Measurements from ENCODE around the gene GABRB2.
"Not testable (repeated sequence)": the region's sequence is repeated elsewhere in the genome, so short reads cannot be mapped to it uniquely, and the experiment has no call there.

The GABRB2 gene

GRCh38 chr5:161546470-161547301 lies at the start of gene GABRB2:
Gene GABRB2, minus strand, starts transcription at chr5:161546725. Its CDS starts 82 bp downstream, at chr5:161546643.
- DNase-seq (ENCODE audit: low spot score): peak; percentile 73

DNA sequence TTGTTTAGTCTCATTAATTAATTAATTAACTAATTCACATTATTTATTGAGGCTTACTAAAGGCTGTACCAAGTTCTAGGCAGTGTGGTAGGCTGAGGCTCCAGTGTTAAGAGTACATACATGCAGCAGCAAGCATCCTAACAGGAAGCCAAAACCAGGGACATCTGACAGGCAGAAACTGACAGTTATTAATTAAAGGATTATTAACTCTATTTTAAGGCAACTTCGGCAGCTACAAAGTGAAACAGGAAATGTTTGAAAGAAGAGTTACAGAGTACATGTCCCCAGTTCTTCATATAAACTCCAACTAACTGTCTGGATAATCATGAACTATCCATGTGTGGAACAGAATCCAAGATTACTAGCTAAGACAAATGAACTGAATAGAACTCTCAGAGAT lies 39.3 kb upstream of the GABRB2 start:
- no peak for DNase-seq (ENCODE audit: low spot score)

GRCh38 chr5:161580621-161581020 lies 34.1 kb upstream of the GABRB2 start:
- no peak for DNase-seq (ENCODE audit: low spot score)

GRCh38 chr5:161572914-161573313 lies 26.4 kb upstream of the GABRB2 start:
- no peak for DNase-seq (ENCODE audit: low spot score)

- DNase-seq (ENCODE audit: low spot score): no peak
Observed at GRCh38 chr5:161566081-161566480, 19.6 kb upstream of the GABRB2 start.

- no peak for DNase-seq (ENCODE audit: low spot score)
Observed at GRCh38 chr5:161562446-161562845, 15.9 kb upstream of the GABRB2 start.

- DNase-seq (ENCODE audit: low spot score): no peak
Observed at GRCh38 chr5:161549106-161549505, 2.6 kb upstream of the GABRB2 start.

- no peak for DNase-seq (ENCODE audit: low spot score)
Observed at GRCh38 chr5:161548487-161549094, 2.1 kb upstream of the GABRB2 start.

- no peak for DNase-seq (ENCODE audit: low spot score)
Observed at GRCh38 chr5:161547738-161548486, 1.4 kb upstream of the GABRB2 start.

GRCh38 chr5:161547406-161547737 lies 847 bp upstream of the GABRB2 start:
- no peak for DNase-seq (ENCODE audit: low spot score)

DNA sequence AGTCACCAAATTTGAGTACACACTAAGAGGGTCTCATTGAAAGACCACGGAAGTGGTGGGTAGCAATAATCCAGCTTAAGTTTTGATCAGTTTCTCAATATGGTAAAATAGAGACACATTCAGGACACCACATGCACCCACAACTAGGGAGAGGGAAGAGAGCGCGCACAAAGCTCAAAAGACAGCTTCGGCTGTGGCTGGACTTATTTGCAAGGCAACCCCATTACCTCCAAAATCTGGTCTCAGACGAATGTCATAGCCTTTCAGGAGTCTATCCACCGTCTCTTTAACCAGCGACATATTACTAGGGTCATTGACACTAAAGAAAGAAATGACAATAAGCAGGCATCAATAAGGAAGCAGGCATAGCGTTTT lies 443 bp downstream of the GABRB2 start:
- DNase-seq (ENCODE audit: low spot score): no peak

- DNase-seq (ENCODE audit: low spot score): no peak
Observed at GRCh38 chr5:161545344-161546094, 1.0 kb downstream of the GABRB2 start.

DNA sequence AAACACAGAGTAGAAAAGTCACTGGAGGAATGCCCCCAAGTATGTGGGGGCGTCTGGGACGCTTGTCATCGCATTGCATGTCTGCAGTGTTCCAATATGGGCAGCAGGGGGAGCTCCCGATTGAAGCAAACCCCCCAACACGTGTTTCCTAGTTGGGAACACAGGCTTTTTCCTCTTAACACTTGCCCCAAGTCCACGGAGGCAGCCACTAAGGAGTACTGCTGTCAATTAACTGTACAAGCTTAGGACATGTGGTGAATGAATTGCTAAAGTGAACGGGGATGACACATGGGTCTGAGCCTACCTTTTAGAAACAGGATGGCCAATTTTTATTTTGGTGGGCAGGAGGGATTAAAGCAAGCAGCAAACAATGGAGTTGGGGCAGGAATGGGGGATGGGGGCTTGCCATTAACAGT lies 2.2 kb downstream of the GABRB2 start:
- DNase-seq (ENCODE audit: low spot score): peak; percentile 53

- no peak for DNase-seq (ENCODE audit: low spot score)
Observed at GRCh38 chr5:161539016-161539415, 7.5 kb downstream of the GABRB2 start.

DNA sequence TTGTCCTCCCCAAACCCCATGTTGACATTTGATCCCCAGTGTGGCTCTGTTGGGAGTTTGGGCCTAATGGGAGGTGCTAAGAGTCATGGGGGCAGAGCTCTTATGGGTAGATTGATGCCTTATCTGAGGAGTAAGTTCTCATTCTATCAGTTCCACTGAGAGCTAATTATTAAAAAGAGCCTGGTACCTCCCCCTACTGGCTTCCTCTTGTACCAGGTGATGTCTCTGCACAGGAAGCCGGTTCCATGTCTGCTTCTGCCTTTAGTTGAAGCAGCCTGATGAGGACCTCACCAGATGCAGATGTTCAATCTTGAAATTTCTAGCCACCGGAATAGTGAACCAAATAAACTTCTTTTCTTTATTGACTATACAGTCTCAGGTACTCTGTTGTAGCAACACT lies 10.8 kb downstream of the GABRB2 start:
- DNase-seq (ENCODE audit: low spot score): no peak

DNA sequence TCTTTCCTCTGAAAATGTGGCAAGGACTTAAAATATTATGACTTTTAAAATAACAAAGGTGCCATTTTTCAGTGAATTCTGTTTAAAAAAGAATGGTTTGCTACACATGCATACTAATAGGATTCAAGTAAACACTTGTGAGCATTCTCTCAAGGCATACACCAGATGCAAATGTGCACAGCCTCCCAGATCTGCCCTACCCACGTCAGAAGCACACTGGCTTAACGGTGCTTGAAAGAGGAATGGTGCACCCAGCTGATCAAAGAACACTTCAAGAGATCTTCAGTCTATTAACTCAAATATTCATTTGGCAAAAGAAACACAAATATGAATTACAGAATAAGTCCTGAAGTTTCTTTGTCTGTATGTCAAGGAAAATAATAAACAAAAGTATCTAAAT lies 15.8 kb downstream of the GABRB2 start:
- DNase-seq (ENCODE audit: low spot score): no peak

DNA sequence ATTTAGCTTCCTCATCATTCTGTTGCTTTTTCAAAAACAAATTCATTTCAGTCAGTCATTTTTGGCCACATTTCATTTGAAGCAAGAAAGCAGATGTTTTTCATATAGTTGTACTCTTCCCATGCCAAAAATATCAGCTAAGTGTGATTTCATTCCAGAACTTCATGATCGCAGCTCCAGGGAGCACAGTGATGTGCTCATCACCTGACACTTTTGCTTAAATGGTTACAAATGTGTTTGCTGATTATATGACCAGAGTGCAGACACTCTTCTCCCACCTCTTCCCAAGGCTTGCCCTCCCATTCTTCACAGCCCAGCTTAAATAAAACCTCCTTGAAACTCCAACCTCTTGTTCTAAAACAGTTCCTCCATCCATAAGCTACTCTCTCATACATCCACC lies 32.6 kb downstream of the GABRB2 start:
- no peak for DNase-seq (ENCODE audit: low spot score)

DNA sequence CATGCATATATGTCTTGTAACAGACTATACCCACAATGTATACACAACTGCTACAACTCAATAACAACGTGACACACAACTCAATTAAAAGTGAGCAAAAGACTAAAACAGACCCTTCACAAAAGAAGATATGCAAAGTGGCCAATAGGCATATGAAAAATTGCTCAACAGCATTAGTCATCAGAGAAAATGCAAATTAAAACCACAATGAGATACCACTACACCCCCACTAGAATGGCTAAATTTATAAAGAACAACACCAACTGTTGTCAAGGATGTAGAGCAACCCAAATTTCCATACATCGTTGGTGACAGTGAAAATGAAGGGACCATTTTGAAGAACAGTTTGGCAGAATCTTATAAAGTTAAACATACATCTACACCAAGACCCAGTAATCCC lies 38.9 kb downstream of the GABRB2 start:
- DNase-seq (ENCODE audit: low spot score): no peak

DNA sequence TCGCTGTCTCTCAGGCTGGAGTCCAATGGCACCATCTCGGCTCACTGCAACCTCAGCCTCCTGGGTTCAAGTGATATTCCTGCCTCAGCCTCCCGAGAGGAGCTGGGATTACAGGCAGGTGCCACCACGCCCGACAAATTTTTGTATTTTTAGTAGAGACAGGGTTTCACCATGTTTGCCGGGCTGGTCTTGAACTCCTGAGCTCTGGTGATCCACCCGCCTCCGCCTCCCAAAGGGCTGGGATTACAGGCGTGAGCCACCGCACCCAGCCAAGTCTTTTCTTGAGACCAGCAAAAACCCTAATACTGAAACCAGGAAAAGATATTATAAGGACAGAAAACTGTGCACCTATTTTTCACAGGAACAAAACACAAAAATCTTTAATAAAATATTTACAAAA lies 41.4 kb downstream of the GABRB2 start:
- DNase-seq (ENCODE audit: low spot score): not testable (repeated sequence)

- DNase-seq (ENCODE audit: low spot score): no peak
Observed at GRCh38 chr5:161498531-161498930, 48.0 kb downstream of the GABRB2 start.

GRCh38 chr5:161483721-161484120 lies 62.8 kb downstream of the GABRB2 start:
- DNase-seq (ENCODE audit: low spot score): no peak

DNA sequence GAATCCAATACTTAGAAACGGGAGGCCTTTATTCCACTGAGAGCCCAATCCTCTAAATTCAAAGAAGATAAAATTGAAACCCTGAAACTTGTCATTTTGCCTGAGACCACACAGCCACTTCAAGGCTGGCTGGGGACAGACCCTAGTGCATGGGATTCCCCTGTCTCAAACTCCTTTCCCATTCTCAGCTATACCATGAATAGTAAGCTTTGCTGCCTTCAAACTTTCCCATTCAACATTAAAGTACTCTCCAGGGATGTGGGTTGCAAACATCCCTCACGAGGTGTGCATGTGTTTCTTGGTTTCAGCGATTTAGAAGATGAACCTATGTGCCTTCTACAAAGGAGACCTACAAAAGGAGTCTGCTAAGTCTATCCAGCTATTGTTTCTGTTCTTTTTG lies 64.6 kb downstream of the GABRB2 start:
- DNase-seq (ENCODE audit: low spot score): no peak
